Activated B cell treated with CpG ODN at 0.5 μM for 24 hours (primary cell): ENCODE data around the gene TMEM135. TPM values are rescaled to one million over a fixed set of nuclear protein-coding genes. Genes with fewer than 3 reads are reported as not detected.
"Not testable (repeated sequence)": the region's sequence is repeated elsewhere in the genome, so short reads cannot be mapped to it uniquely, and the experiment has no call there.

Experiments used
- ATAC-seq: fragments of 200-7000 bp; cut with Tn5 transposase; one replicate; pipeline ENCODE4 v1.10.0; 2021; ENCODE audit warnings: low read depth, mild to moderate bottlenecking, moderate library complexity
- CTCF ChIA-PET: fragments of 350-600 bp; sonication (Branson Sonifier 250); formaldehyde crosslinking; loops from one replicate; lab custom pipeline; 2021; ENCODE audit warnings: antibody characterized with exemption; lab: Charles Lee
- POLR2A ChIA-PET: fragments of 350-600 bp; sonication (Branson Sonifier 250); formaldehyde crosslinking; loops from one replicate; lab custom pipeline; 2021; ENCODE audit warnings: antibody characterized with exemption; lab: Charles Lee
- DNase-seq: peaks from one replicate; pipeline ENCODE4 v3.0.0; 2022
- H3K27ac Mint-ChIP-seq: one replicate; pipeline ENCODE4 v1.8.0; 2020; ENCODE audit warnings: mixed read lengths
- H3K27me3 Mint-ChIP-seq: one replicate; pipeline ENCODE4 v1.8.0; 2021; ENCODE audit warnings: mixed read lengths
- H3K36me3 Mint-ChIP-seq: one replicate; pipeline ENCODE4 v1.8.0; 2021; ENCODE audit warnings: low read depth, mixed read lengths
- H3K4me1 Mint-ChIP-seq: one replicate; pipeline ENCODE4 v1.8.0; 2021; ENCODE audit warnings: mixed read lengths
- H3K4me3 Mint-ChIP-seq: one replicate; pipeline ENCODE4 v1.8.0; 2020; ENCODE audit warnings: mild to moderate bottlenecking, mixed read lengths
- H3K9me3 Mint-ChIP-seq: one replicate; pipeline ENCODE4 v1.8.0; 2020; ENCODE audit warnings: mixed read lengths
- intact Hi-C: fragments of 100-400 bp; cut with micrococcal nuclease; formaldehyde crosslinking; loops from one replicate; pipeline ENCODE4 v1.15.1; 2024
- total RNA-seq: library from RNA; stranded (reverse); gene quantifications from 2 replicates; pipeline ENCODE4 v1.2.3, GENCODE V29; 2022
- TF ChIP-seq, protein P1 (sequence below): fragments of 200-600 bp; IDR thresholded peaks from one replicate; pipeline ENCODE4 v1.8.0; 2022; ENCODE audit warnings: antibody characterized with exemption, mild to moderate bottlenecking

The TMEM135 gene
- total RNA-seq, 1 donor from 2014 or later: 10.1 TPM

DNA sequence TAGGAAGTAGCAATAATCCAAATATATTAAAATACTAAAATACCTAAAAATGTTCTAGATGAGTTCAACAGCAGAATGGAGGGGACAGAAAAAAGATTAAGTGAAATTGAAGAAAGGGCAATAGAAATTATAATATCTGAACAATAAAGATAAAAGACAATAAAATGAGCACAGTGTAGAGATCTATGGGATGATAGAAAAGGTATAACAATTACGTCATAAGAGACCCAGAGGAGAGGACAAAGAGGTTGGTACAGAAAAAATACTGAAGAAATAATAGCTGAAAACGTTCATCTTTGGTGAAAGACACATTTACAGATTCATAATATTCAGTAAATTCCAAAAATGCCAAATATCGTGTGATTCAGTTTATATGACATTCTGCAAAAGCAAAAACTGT, 143.4 kb downstream of the TMEM135 start:
- TF ChIP-seq, protein P1, sequence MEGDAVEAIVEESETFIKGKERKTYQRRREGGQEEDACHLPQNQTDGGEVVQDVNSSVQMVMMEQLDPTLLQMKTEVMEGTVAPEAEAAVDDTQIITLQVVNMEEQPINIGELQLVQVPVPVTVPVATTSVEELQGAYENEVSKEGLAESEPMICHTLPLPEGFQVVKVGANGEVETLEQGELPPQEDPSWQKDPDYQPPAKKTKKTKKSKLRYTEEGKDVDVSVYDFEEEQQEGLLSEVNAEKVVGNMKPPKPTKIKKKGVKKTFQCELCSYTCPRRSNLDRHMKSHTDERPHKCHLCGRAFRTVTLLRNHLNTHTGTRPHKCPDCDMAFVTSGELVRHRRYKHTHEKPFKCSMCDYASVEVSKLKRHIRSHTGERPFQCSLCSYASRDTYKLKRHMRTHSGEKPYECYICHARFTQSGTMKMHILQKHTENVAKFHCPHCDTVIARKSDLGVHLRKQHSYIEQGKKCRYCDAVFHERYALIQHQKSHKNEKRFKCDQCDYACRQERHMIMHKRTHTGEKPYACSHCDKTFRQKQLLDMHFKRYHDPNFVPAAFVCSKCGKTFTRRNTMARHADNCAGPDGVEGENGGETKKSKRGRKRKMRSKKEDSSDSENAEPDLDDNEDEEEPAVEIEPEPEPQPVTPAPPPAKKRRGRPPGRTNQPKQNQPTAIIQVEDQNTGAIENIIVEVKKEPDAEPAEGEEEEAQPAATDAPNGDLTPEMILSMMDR: no peak
- H3K4me3 Mint-ChIP-seq: no peak overlapping the region
- ATAC-seq (no peak), DNase-seq (no peak)
- H3K4me1 Mint-ChIP-seq: no peaks in the 10 kb centered on the region
- CTCF ChIA-PET: no interaction called here
- intact Hi-C loops: no loop called here
- H3K27me3 Mint-ChIP-seq: no peaks in the 10 kb centered on the region
- H3K36me3 Mint-ChIP-seq: peaks cover 30% of the 10 kb centered on the region
- no peak overlapping the region for H3K27ac Mint-ChIP-seq
- peaks cover 2% of the 10 kb centered on the region for H3K9me3 Mint-ChIP-seq
- POLR2A ChIA-PET: no interaction called here

DNA sequence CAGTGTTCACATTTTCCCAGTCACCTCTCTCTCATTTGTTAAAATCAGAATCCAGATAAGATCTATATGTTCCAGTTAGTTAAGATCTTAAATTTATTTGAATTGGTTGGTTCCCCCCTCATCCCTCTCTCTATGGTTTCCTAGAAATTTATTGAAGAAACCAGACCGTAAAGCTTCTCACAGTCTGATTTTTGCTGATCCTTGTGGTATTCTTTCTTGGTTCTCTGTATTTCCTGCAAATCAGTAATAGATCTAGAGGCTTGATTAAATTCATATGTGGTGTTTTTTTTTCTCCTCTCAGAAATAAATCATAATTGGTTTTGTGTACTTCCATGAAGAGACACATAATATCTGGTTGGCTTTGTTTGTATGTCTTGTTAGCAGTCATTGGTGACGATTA, 147.5 kb downstream of the TMEM135 start:
- H3K27ac Mint-ChIP-seq: no peak overlapping the region
- H3K27me3 Mint-ChIP-seq: no peaks in the 10 kb centered on the region
- H3K4me1 Mint-ChIP-seq: peaks cover 1% of the 10 kb centered on the region
- DNase-seq (no peak), ATAC-seq (no peak)
- POLR2A ChIA-PET: no interaction called here
- H3K9me3 Mint-ChIP-seq: no peaks in the 10 kb centered on the region
- H3K4me3 Mint-ChIP-seq: no peak overlapping the region
- peaks cover 6% of the 10 kb centered on the region for H3K36me3 Mint-ChIP-seq
- TF ChIP-seq, protein P1: no peak
- CTCF ChIA-PET: no interaction called here
- intact Hi-C loops: no loop called here

DNA sequence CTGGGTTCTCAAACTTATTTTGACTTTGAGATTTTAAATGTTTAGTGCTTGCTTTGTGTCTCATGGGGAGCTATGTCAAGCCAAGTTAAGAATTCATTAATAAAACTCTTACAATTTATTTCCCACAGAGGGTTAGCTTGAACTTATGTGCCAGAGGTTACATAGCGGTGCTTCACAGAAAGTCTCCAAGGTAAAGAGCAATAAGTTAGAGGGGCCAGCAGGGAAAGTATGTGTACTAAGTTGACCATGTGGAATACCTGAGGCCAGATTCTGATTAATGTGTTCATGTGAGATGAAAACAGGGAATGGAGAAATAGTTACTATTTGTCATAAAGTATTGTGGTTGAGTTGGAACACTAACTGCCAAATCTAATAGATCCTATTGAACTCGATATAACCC, 149.3 kb downstream of the TMEM135 start:
- TF ChIP-seq, protein P1: no peak
- POLR2A ChIA-PET: no interaction called here
- ATAC-seq: no peak

DNA sequence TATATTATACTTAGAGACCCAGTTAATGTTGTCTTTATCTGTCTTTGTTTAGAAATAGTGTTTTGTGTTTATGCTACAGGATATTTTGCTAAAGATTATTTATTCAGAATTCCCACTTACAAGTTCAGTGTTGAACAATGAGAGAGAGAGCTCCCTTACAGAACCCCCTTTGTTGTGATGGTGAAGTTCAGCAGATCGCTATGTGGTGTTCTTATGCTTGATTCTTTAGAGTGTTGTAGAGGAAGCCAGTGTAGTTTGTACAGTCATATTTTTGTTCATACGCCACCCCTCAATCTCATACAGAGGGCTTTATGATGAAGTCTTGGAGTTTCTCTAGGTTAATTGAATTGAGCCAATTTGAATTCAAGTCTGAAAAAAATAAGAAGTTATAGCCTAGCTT, 150.2 kb downstream of the TMEM135 start:
- no peak for ATAC-seq
- H3K4me3 Mint-ChIP-seq: no peak overlapping the region
- H3K36me3 Mint-ChIP-seq: no peaks in the 10 kb centered on the region
- POLR2A ChIA-PET: no interaction called here
- intact Hi-C loops: no loop called here
- H3K9me3 Mint-ChIP-seq: no peaks in the 10 kb centered on the region
- no peaks in the 10 kb centered on the region for H3K27me3 Mint-ChIP-seq
- H3K4me1 Mint-ChIP-seq: peaks cover 1% of the 10 kb centered on the region
- no peak overlapping the region for H3K27ac Mint-ChIP-seq
- no peak for DNase-seq
- TF ChIP-seq, protein P1: no peak
- CTCF ChIA-PET: no interaction called here

More for the DNA sequence above, 149.3 kb downstream of the TMEM135 start:
- intact Hi-C loops: no loop called here
- DNase-seq: no peak
- Mint-ChIP-seq H3K9me3 (no peaks in the 10 kb centered on the region), H3K4me3 (no peak overlapping the region), H3K4me1 (peaks cover 1% of the 10 kb centered on the region), H3K27me3 (no peaks in the 10 kb centered on the region), H3K27ac (no peak overlapping the region), H3K36me3 (no peaks in the 10 kb centered on the region)
- CTCF ChIA-PET: no interaction called here

DNA sequence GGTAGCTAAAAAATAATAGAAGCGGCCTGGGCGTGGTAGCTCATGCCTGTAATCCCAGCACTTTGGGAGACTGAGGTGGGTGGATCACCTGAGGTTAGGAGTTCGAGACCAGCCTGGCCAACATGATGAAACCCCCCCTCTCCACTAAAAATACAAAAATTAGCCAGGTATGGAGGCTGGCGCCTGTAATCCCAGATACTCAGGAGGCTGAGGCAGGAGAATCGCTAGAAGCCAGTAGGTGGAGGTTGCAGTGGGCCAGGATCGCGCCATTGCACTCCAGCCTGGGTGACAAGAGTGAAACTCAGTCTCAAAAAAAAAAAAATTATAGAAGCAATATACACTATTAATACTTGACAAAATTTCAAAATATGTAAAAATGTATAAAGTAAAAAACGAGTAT, 150.7 kb downstream of the TMEM135 start:
- intact Hi-C loops: not testable (repeated sequence)

DNA sequence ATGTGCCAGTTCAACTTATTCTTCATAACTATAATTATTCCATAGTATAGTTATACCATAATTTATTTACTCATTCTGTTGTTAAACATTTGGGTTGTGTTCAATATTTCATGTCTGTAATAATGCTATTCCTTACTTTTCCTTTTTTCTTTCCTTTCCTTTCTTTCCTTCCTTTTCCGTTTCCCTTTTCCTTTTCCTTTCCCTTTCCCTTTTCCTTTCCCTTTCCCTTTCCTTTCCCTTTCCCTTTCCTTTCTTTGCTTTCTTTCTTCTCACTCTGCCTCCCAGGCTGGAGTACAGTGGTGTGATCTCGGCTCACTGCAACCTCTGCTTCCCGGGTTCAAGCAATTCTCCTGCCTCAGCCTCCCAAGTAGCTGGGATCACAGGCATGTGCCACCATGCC, 151.2 kb downstream of the TMEM135 start:
- CTCF ChIA-PET, H3K4me3 Mint-ChIP-seq, H3K9me3 Mint-ChIP-seq, intact Hi-C loops, DNase-seq, ATAC-seq, H3K27me3 Mint-ChIP-seq, POLR2A ChIA-PET, H3K36me3 Mint-ChIP-seq, H3K27ac Mint-ChIP-seq, H3K4me1 Mint-ChIP-seq: not testable (repeated sequence)

More for the DNA sequence above, 150.7 kb downstream of the TMEM135 start:
- H3K27ac Mint-ChIP-seq, ATAC-seq, H3K36me3 Mint-ChIP-seq, H3K9me3 Mint-ChIP-seq, DNase-seq, H3K4me3 Mint-ChIP-seq, CTCF ChIA-PET, H3K27me3 Mint-ChIP-seq, H3K4me1 Mint-ChIP-seq, POLR2A ChIA-PET: not testable (repeated sequence)
